GM19351 (cell line): ENCODE data around the gene CRTC1.
"Not testable (repeated sequence)": the region's sequence is repeated elsewhere in the genome, so short reads cannot be mapped to it uniquely, and the experiment has no call there.

Source experiments
- ATAC-seq: cut with Tn5 transposase; IDR thresholded peaks from one replicate; pipeline ENCODE4 v1.9.1; 2021; ENCODE audit warnings: mild to moderate bottlenecking, moderate library complexity; ENCODE audit not compliant: unreplicated experiment

The CRTC1 gene

DNA sequence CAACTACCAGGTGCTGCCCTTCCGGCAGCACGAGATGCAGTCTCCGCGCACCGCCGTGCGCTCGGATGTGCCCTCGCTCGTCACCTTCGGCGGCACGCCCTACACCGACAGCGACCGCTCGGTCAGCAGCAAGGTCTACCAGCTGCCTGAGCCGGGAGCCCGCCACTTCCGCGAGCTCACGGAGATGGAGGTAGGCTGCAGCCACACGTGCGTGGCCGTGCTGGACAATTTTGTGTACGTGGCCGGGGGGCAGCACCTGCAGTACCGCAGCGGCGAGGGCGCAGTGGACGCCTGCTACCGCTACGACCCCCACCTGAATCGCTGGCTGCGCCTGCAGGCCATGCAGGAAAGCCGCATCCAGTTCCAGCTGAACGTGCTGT lies 15.2 kb upstream of the CRTC1 start:
- ATAC-seq, result no peak

DNA sequence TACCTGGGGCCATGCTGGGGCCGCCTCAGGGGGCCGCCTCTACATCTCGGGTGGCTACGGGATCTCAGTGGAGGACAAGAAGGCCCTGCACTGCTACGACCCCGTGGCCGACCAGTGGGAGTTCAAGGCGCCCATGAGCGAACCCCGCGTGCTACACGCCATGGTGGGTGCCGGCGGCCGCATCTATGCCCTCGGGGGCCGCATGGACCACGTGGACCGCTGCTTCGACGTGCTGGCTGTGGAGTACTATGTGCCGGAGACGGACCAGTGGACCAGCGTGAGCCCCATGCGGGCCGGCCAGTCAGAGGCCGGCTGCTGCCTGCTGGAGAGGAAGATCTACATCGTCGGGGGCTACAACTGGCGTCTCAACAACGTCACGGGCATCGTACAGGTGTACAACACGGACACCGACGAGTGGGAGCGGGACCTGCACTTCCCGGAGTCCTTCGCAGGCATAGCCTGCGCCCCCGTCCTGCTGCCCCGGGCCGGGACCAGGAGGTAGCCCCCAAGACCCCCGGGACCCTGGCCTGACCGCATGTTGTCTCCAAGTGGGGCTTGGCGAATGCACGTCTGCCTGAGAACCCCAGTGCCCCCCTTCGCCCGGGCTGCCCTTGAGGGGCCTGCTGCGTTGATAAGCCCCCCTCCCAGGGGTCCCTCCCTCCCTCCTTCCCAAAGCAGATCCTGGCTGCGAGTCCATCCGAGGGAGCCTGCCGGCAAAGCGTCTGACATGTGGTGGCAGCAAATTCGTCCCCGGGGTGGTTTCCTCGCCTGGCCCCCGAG lies 14.5 kb upstream of the CRTC1 start:
- no peak for ATAC-seq

DNA sequence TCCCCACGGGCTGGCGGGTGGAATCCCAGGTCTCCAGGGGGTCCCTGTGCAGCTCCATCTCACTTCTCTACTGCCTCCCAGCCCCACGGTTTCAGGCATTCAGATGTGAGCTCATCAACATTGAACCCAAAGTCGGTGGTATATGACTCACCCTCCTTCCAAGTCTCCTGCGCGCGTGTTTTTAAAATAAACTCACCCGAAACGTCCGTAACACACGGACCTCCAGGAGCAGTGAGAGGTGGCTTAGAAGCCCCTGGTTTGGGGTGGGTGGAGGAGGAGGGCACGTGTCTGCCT lies 14.0 kb upstream of the CRTC1 start:
- no peak for ATAC-seq

DNA sequence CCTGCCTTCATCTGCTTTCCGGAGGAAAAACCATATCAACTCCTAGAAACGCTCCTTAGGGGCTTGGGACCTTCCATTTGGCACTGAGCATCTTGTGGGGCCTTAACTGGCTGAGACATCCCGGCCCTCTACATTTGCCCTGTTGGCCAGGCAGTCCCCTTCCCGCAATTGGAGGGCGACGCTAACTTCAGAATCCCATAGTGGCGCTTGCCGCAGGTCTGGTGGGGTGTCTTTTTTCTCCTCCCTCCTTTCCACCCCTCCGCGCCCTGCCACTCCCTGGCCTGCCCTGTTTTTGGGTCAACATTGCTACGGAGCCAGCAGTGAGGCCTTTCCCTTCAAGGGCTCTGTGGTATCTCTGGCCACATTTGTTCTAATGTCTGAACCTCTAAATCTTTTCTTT lies 13.6 kb upstream of the CRTC1 start:
- ATAC-seq, result no peak

DNA sequence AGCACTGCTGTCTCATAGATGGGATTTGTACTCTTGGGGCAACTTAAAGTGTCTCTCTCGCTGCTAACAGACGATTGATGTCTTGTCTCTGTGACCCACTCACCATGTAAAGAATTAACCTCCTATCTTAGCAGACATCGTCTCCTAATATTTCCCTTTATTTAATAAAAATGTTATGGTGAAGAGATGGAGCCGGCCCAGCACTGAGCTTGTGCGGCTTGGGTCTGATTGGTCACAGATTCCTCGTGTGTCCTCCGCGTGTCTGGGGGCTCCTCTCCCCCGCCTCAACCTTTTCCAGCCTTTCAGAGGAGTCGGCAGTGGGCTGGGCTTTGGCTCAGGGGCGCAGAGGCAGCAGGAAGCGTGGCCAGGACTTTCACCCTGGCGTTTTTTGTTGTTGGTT lies 13.2 kb upstream of the CRTC1 start:
- no peak for ATAC-seq

DNA sequence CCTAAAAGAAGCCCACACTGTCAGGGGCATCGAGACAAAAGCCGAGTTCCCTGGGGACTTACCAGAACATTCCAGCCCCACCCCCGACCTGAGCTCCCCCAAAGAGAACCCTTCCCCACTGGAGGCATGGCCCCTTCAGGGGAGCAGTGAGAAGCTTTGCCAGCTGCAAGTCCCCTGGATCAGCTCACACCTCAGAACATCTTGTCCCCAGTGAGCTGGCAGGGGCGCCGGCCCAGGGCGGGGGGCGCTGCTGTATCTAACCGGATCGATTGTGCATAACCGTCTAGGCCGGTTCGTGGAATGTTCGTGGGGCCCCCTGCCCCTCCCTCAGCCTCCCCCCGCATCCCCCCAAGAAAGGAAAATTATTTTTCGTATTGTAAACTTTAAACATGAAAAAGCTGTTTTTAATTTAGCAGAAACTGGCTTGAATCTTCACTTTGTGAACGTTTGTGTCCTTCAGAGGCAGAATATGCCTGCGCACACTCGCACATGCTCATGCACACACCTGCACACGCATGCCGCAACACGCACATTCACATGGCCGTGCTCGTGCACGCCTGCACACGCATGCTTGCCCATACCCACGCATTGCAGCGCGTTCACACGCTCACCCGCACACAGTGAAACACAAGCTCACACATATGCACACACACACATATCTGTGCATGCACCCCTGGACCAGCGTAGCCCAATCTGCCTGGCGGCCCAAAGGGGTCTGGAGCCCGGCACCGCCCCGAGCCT lies 12.0 kb upstream of the CRTC1 start:
- no peak for ATAC-seq

DNA sequence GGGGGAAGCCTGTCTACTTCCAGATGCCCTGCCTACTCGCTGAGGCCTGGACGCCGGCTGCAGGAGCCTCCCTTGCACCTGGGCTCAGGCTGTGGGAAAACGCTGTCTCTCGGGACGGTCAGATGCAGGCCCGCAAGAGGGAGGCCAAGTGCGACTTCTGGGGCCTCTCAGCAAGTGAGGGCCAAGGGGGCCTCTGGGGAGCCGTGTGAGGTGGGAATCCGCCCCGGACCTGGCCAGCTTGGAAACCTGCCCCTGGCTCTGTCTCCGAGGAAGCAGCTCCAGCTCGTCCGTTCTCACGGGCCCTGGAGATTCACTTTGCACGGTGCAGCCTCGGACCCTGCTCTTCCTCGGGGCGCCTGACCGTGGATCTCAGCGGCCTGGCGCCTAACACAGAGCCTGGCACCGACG lies 11.4 kb upstream of the CRTC1 start:
- ATAC-seq, result no peak

DNA sequence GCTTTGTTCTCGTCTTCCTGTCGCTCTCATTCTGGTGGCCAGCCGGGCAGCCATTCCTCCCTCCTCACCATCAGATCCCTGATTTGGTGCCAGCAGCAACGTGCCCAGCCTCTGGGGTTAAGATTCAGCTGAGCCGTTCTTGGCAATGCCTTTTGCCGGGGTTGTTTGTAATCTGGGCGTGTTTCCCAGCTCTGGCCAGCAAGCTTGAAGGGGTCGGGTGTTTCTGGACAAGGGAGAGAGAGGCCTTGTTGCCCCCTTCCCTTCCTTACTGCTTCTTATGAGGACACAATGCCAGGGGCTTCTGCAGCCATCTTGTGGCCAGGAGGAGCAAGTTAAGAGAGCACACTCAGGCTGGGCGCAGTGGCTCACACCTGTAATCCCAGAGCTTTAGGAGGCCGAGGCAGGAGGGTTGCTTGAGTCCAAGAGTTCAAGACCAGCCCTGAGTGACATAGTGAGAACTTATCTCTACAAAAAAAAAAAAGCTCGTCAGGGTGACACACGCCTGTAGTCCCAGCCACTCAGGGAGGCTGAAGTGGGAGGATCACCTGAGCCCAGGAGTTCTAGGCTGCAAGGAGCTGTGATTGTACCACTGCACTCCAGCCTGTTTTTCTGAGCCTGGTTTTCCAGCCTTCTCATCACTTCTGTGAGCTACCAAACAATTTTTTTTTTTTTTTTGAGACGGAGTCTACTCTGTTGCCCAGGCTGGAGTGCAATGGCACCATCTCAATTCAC lies 10.7 kb upstream of the CRTC1 start:
- ATAC-seq, result no peak

DNA sequence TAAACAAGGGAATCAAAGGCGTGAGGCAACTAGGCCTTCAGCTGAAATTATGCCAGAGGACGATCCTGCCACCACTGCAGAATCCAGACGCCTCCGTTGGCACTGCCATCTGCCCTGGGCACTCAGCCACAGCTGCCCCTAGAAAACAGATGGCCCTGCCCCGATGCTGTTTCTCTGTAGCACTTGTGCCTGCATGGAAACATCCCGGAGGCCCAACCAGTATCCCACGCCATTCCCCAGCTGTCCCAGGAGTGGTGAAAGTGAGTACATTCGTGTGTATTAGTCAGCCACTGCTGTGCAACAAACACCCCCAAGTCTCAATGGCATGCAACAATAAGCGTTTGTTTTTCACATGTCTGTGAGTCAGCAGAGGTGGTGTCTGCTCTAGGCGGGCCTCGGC lies 8.9 kb upstream of the CRTC1 start:
- ATAC-seq, result no peak

DNA sequence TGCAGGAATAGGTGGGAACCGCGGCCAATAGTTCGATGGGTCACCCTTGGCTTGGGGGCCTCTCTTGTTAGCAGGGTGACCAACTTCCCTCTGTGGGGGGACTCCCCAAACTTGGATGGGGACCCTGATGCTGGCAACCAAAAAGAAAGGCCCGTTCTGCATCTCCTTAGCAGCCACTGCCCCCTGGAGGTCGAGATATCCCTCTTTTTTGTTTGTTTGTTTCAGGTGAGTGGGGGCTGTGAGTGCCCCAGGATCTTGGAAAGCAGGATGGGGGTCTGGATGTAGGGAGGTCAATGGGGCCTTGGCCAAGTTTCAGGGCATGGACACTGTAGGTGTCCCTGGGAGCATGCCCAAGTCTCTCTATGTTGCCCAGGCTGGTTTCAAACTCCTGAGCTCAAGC lies 7.7 kb upstream of the CRTC1 start:
- ATAC-seq, result no peak

DNA sequence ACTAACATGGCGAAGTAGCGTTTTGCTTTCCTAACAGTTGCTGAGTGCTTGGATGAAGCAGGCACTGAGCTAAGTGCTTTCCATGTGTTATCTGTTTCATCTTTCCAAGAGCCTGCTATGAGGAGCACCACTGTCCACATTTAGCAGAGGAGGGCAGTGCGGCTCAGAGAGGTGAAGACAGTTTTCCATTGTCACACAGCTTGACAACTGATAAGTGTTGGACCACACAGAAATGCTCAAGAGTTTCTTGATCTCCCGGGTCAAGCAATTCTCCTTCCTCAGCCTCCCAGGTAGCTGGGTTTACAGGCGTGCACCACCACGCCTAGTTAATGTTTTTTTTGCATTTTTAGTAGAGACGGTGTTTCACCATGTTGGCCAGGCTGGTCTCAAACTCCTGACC lies 6.8 kb upstream of the CRTC1 start:
- no peak for ATAC-seq

DNA sequence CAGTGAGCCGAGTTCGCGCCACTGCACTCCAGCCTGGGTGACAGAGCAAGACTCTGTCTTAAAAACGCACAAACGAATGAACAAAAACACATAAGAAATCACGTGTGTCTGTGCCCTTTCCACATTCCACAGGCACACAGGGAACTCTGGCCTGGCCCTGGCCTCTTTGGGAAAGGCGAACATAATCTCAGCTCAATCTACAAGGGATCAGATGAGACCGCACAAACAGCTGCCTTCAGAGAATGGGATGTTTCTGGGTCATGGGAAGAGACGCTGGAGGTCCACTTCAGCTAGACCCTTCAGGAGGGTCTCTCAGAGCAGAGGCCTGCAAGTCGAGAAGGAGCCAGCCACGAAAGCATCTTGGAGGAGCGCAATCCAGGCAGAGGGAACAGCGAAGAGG lies 6.3 kb upstream of the CRTC1 start:
- no peak for ATAC-seq

DNA sequence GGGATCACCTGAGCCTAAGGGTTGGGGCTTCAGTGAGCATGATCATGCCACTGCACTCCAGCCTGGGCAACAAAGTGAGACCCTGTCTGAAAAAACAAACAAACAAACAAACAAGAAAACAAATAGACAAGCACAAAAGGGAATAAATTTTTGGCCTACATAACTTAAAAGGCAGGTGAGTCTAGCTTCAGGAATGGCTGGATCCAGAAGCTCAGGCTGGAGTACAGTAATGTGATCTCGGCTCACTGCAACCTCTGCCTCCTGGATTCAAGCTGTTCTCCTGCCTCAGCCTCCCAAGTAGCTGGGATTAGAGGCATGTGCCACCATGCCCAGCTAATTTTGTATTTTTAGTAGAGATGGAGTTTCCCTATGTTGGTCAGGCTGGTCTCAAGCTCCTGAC lies 3.3 kb upstream of the CRTC1 start:
- not testable (repeated sequence) for ATAC-seq

DNA sequence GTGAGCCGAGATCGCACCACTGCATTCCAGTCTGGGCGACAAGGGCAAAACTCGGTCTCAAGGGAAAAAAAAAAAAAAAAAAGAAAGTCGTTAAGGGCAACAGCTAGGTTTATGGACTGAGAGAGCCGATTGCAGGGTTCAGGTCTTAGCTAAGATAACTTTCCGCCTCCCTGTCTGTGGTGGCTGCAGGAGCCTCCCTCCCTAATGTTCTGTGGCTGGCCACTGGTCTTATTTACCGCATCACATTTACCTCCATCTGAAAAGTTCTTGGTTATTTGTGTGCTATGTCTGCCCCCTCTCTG lies 722 bp upstream of the CRTC1 start:
- no peak for ATAC-seq

DNA sequence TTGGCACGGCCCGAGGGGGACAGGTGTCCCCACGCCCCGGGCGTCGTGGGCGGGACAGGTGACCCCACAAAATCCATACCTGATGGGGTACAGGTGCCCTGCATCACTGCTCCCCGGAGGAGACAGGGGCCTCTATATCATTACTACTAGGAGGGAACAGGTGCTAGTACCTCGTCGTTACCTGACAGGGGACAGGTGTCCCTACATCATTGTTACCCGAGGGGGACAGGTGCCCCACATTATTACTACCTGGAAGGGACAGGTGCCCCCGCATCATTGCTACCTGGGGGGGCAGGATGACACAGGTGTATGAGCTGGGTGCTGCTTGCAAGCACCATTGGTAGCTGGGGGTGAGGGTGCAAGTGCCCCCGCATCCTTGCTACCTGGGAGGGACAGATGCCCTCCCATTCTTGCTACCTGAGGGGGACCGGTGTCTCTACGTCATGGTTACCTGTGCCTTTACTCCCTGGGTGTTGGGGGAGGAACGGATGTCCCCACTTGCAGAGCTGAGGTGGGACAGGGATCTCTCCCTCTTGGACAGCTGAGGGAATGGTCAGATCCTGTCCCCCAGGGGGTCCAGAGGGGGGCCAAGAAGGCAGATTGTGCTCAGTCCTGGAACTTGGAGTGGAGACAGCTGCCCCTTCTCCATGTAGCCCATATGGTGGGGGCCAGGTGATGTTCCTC lies 620 bp downstream of the CRTC1 start:
- ATAC-seq, result no peak

DNA sequence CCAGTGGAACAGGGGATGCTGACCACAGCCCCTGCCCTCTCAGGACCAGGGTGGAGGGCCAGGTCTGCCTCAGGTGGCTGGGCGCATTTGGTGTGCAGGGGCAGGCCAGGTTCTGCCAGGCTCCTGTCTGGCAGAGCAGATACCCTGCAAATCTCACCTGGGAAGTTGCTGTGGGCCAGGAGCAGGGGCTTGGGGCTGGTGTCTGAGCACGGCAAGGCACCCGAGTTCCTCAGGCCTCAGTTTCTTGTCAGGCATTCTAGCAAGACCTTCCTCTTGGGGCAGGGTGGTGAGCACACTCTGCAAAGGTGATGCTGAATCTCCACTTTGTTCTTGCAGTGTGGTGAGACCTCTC lies 1.1 kb downstream of the CRTC1 start:
- ATAC-seq, result no peak

DNA sequence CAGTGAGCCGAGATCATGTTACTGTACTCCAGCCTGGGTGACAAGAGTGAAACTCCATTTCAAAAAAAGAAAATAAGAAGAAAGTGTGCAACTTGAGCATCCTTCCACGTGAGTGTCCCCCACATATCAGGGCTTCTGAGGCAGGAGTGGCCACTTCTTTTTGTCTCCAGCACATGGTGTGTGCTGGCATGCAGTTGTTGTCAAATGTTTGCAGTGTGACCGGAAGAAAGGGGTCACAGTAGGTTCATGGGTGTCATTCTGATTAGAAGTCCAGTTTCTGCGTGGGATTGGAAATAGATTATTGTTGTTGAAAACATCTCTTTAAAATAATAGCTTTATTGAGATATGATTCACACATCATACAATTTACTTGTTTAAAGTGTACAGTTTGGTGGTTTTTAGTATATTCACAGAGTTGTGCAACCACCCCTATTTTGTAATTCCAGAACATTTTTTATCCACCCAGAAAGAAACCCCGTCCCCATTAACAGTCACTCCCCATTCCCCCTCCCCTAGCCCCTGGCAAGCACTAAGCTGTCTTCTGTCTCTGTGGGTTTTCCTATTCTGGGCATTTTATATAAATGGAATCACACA lies 2.2 kb downstream of the CRTC1 start:
- no peak for ATAC-seq

DNA sequence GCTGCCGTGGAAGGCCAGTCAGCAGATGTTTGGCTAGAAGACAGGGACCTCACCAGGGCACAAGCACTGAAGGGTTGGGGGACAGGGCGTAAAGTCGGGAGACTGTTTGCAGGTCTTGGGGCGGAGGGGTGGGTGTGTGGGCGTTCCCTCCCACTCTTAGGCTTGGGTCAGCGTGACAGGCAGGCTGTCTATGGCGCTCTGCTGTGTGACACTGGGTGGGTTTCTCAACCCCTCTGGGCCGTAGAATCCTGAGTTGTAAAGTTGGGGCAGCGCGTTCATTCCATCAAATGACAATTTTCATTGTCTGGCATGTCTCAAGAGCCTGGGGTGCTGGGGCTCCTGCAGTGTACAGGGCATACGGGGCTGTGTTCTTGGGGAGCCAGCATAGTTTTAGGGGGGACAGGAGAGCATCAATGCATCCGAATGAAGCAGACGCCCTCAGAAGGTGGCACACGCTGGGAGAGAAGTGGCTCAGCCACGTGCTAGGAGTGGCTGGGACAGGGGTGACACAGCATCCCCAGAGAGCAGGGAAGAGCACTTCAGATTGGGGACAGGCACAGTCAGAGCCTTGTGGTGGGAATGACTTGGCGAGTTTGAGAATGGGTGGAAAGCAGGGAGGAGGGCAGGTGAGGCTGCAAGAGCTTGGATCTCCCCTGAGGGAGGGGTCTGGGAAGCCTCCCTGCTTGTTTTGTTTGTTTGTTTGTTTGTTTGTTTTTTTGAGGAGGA lies 4.4 kb downstream of the CRTC1 start:
- ATAC-seq, result no peak

DNA sequence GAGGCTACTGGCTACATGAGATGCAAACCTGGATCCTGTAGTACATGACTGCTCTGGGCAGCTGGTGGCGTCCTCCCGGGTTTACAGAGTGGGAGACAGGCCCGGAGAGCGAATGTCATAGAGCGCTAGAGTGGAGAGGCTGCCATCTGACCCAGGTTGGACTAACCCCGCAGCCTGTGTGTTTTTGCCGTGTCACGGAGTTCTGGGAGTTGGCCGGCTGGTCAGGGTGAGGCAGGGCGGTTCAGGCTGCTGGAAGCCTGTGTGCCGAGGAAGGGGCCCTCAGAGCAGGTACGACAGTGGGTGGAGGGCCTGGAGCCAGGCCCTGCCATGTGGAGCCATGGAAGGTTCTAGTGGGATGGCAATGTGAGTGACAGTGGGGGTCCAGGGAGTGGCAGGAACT lies 12.5 kb downstream of the CRTC1 start:
- no peak for ATAC-seq

DNA sequence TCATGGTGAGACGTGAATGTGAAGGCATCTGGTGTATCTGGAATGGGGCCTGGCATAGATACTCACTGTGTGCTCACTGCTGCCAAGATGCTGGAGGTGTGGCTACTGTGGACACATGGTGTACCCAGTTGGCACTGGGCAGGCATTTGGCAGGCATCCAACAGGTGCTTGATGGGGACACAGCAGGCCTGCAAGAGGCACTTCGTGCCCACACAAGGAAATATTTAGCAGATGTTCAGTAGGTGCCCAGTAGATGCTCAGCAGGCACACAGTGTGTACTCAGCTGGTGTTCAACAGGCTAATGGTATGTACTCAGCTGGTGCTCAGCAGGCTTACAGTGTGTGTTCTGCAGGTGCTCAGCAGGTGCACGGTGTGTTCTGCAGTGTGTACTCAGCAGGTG lies 14.2 kb downstream of the CRTC1 start:
- no peak for ATAC-seq
